ENCODE results near the gene DMXL1.

The DMXL1 gene

GRCh38 chr5:119105971-119106370, 35.1 kb downstream of the DMXL1 start:
- no peak for TF ChIP-seq EGR1 (IDR thresholded peaks at IDR 0.05)
- TF ChIP-seq TCF12 (IDR thresholded peaks at IDR 0.05; ENCODE audit: low read depth), result no peak
- TF ChIP-seq CEBPB (IDR thresholded peaks at IDR 0.05), result no peak
- TF ChIP-seq REST (IDR thresholded peaks at IDR 0.05; ENCODE audit: low read depth), result no peak
- TF ChIP-seq TEAD4 (IDR thresholded peaks at IDR 0.05), result no peak
- TF ChIP-seq EP300 (IDR thresholded peaks at IDR 0.05; ENCODE audit: borderline replicate concordance), result no peak
- TF ChIP-seq FOXM1 (IDR thresholded peaks at IDR 0.05; ENCODE audit: borderline replicate concordance, low read depth), result no peak
- no peak for TF ChIP-seq USF1 (IDR thresholded peaks at IDR 0.05)
- no peak for TF ChIP-seq NFIC (IDR thresholded peaks at IDR 0.05)
- TF ChIP-seq CREB1 (IDR thresholded peaks at IDR 0.05; ENCODE audit: low read depth), result no peak

- TF ChIP-seq TEAD4 (IDR thresholded peaks at IDR 0.05), result no peak
Observed at GRCh38 chr5:119112151-119112550, 41.3 kb downstream of the DMXL1 start.

- TF ChIP-seq TEAD4 (IDR thresholded peaks at IDR 0.05), result no peak
- no peak for TF ChIP-seq USF1 (IDR thresholded peaks at IDR 0.05)
- TF ChIP-seq YY1 (IDR thresholded peaks at IDR 0.05; ENCODE audit: low read depth), result no peak
- TF ChIP-seq NFIC (IDR thresholded peaks at IDR 0.05), result no peak
- TF ChIP-seq REST (IDR thresholded peaks at IDR 0.05; ENCODE audit: low read depth), result no peak
- TF ChIP-seq FOXM1 (IDR thresholded peaks at IDR 0.05; ENCODE audit: borderline replicate concordance, low read depth), result no peak
- no peak for TF ChIP-seq ZBTB7A (IDR thresholded peaks at IDR 0.05; ENCODE audit: low read depth)
- TF ChIP-seq RAD21 (IDR thresholded peaks at IDR 0.05; ENCODE audit: low read depth), result no peak
- TF ChIP-seq EP300 (IDR thresholded peaks at IDR 0.05; ENCODE audit: borderline replicate concordance), result no peak
- no peak for TF ChIP-seq TCF12 (IDR thresholded peaks at IDR 0.05; ENCODE audit: low read depth)
- TF ChIP-seq CEBPB (IDR thresholded peaks at IDR 0.05), result no peak
Observed at GRCh38 chr5:119117237-119117636, 46.4 kb downstream of the DMXL1 start.

GRCh38 chr5:119118000-119118399, 47.1 kb downstream of the DMXL1 start:
- TF ChIP-seq YY1 (IDR thresholded peaks at IDR 0.05; ENCODE audit: low read depth), result no peak
- no peak for TF ChIP-seq NFIC (IDR thresholded peaks at IDR 0.05)
- TF ChIP-seq CEBPB (IDR thresholded peaks at IDR 0.05), result no peak
- TF ChIP-seq TAF1 (IDR thresholded peaks at IDR 0.05; ENCODE audit: low read depth), result no peak
- no peak for TF ChIP-seq RAD21 (IDR thresholded peaks at IDR 0.05; ENCODE audit: low read depth)
- TF ChIP-seq TCF12 (IDR thresholded peaks at IDR 0.05; ENCODE audit: low read depth), result no peak
- no peak for TF ChIP-seq USF1 (IDR thresholded peaks at IDR 0.05)
- no peak for TF ChIP-seq MAX (IDR thresholded peaks at IDR 0.05)

- TF ChIP-seq YY1 (IDR thresholded peaks at IDR 0.05; ENCODE audit: low read depth), result no peak
- no peak for TF ChIP-seq EGR1 (IDR thresholded peaks at IDR 0.05)
- TF ChIP-seq TEAD4 (IDR thresholded peaks at IDR 0.05), result no peak
- TF ChIP-seq TAF1 (IDR thresholded peaks at IDR 0.05; ENCODE audit: low read depth), result no peak
- no peak for TF ChIP-seq TCF12 (IDR thresholded peaks at IDR 0.05; ENCODE audit: low read depth)
- no peak for TF ChIP-seq NFIC (IDR thresholded peaks at IDR 0.05)
- TF ChIP-seq ZBTB7A (IDR thresholded peaks at IDR 0.05; ENCODE audit: low read depth), result no peak
Observed at GRCh38 chr5:119120893-119121292, 50.0 kb downstream of the DMXL1 start.

- TF ChIP-seq EGR1 (IDR thresholded peaks at IDR 0.05) (no peak), FOXM1 (IDR thresholded peaks at IDR 0.05; ENCODE audit: borderline replicate concordance, low read depth) (no peak), ZBTB7A (IDR thresholded peaks at IDR 0.05; ENCODE audit: low read depth) (no peak), CEBPB (IDR thresholded peaks at IDR 0.05) (no peak), MAX (IDR thresholded peaks at IDR 0.05) (no peak)
Observed at GRCh38 chr5:119123280-119123679, 52.4 kb downstream of the DMXL1 start.

GRCh38 chr5:119129770-119130169, 58.9 kb downstream of the DMXL1 start:
- TF ChIP-seq REST (IDR thresholded peaks at IDR 0.05; ENCODE audit: low read depth) (no peak), FOXM1 (IDR thresholded peaks at IDR 0.05; ENCODE audit: borderline replicate concordance, low read depth) (no peak), USF1 (IDR thresholded peaks at IDR 0.05) (no peak), TEAD4 (IDR thresholded peaks at IDR 0.05) (no peak), EP300 (IDR thresholded peaks at IDR 0.05; ENCODE audit: borderline replicate concordance) (no peak), NFIC (IDR thresholded peaks at IDR 0.05) (no peak), CREB1 (IDR thresholded peaks at IDR 0.05; ENCODE audit: low read depth) (no peak)

Measured in Ishikawa (cell line).